GM12878 (cell line): ENCODE measurements around the gene MAGI3. TPM values are rescaled to one million over a fixed set of nuclear protein-coding genes. Genes with fewer than 3 reads are reported as not detected.

Experiments
- ATAC-seq: fragments of 200-7000 bp; cut with Tn5 transposase; 3 replicates; pipeline ENCODE4 v1.9.1; 2020; ENCODE audit warnings: mild to moderate bottlenecking, moderate library complexity
- BruUV-seq: library from RNA; stranded (reverse); fragments of 400-500 nt; replicated peaks from 2 replicates; lab custom pipeline; 2021; lab: Mats Ljungman, UMichigan
- CTCF ChIA-PET: fragments of 300-600 bp; sonication (Branson Sonifier 250); formaldehyde crosslinking; extraction: SDS; loops from one replicate; lab custom pipeline; 2021; ENCODE audit warnings: inconsistent platforms; lab: Yijun Ruan, JAX
- POLR2A ChIA-PET: fragments of 350-600 bp; formaldehyde crosslinking; extraction: SDS; loops from one replicate; lab custom pipeline; 2021; ENCODE audit warnings: inconsistent platforms; lab: Charles Lee
- RAD21 ChIA-PET: fragments of 300-600 bp; sonication (Branson Sonifier 250); formaldehyde crosslinking; loops from one replicate; lab custom pipeline; 2023; ENCODE audit warnings: antibody characterized with exemption; ENCODE audit not compliant: unreplicated experiment; lab: Charles Lee
- SMC1A ChIA-PET: fragments of 300-600 bp; sonication (Branson Sonifier 250); formaldehyde crosslinking; loops from one replicate; lab custom pipeline; 2023; ENCODE audit not compliant: unreplicated experiment, uncharacterized antibody; lab: Charles Lee
- DNase-seq: peaks from one replicate; pipeline ENCODE4 v3.0.0-alpha.2; 2011; ENCODE audit warnings: low read depth, low spot score
- FAIRE-seq: peaks from 3 replicates; lab custom pipeline; 2011; peaks lifted over from hg19 to GRCh38; lab: Jason Lieb, UNC
- H2AFZ ChIP-seq: 2 replicates; pipeline ENCODE4 v1.6.0; 2011; ENCODE audit warnings: low read depth, low read length, control low read depth; ENCODE audit not compliant: control insufficient read depth
- H3K27ac ChIP-seq: 2 replicates; pipeline ENCODE4 v1.5.1; 2011; ENCODE audit warnings: control low read depth; ENCODE audit not compliant: control insufficient read depth, insufficient read depth
- H3K27me3 ChIP-seq, 2 experiments: replicated peaks in 1 of 2; 2 replicates each; pipeline versions ENCODE4 v1.6.0 to v1.6.1; 2011; ENCODE audit warnings: low read length in 1 of 2; ENCODE audit not compliant: control insufficient read depth in 2 of 2, insufficient read depth in 2 of 2
- H3K36me3 ChIP-seq, 2 experiments: 2 replicates each; pipeline ENCODE4 v1.5.1; 2011; ENCODE audit warnings: low read length in 1 of 2; ENCODE audit not compliant: control insufficient read depth in 2 of 2, insufficient read depth in 2 of 2
- H3K4me1 ChIP-seq: 2 replicates; pipeline ENCODE4 v1.6.1; 2011; ENCODE audit warnings: mild to moderate bottlenecking, low read length, moderate library complexity, mixed read lengths; ENCODE audit not compliant: control insufficient read depth, insufficient read depth
- H3K4me2 ChIP-seq: 2 replicates; pipeline ENCODE4 v1.6.0; 2011; ENCODE audit warnings: control low read depth; ENCODE audit not compliant: control insufficient read depth, insufficient read depth
- H3K4me3 ChIP-seq: fragments of 200-600 bp; sonication (generic); 2 replicates; pipeline ENCODE4 v1.5.1; 2016
- H3K79me2 ChIP-seq: 2 replicates; pipeline ENCODE4 v1.6.0; 2011; ENCODE audit warnings: low read length; ENCODE audit not compliant: control insufficient read depth, insufficient read depth
- H3K9ac ChIP-seq: 2 replicates; pipeline ENCODE4 v1.8.0; 2011; ENCODE audit warnings: low read length, control low read depth, mixed read lengths; ENCODE audit not compliant: control insufficient read depth, insufficient read depth
- H3K9me3 ChIP-seq: replicated peaks from 3 replicates; pipeline ENCODE4 v1.5.1; 2011; ENCODE audit warnings: mild to moderate bottlenecking, low read length; ENCODE audit not compliant: control insufficient read depth, insufficient read depth
- H4K20me1 ChIP-seq: 2 replicates; pipeline ENCODE4 v1.6.0; 2011; ENCODE audit not compliant: control insufficient read depth, insufficient read depth
- BRCA1 ChIP-seq: IDR thresholded peaks from 2 replicates; pipeline ENCODE4 v1.6.1; 2011; ENCODE audit warnings: low read depth, low read length, improper control_type of control experiment
- CHD2 ChIP-seq: IDR thresholded peaks from 2 replicates; pipeline ENCODE4 v1.6.1; 2011; ENCODE audit warnings: low read depth, low read length, improper control_type of control experiment, borderline replicate concordance
- CTCF ChIP-seq, 3 experiments: IDR thresholded peaks in 2 of 3; conservative IDR thresholded peaks in 1 of 3; 2 replicates each; pipeline ENCODE4 v1.5.1; 2011; ENCODE audit warnings: low read depth in 3 of 3, low read length in 3 of 3, mild to moderate bottlenecking in 3 of 3, control low read depth in 2 of 3, moderate library complexity in 2 of 3, inconsistent platforms in 1 of 3, mixed read lengths in 1 of 3; ENCODE audit not compliant: control insufficient read depth in 2 of 3, insufficient read depth in 1 of 3; ENCODE audit errors: extremely low read depth in 1 of 3
- E2F8 ChIP-seq: fragments of 450-650 bp; IDR thresholded peaks from 2 replicates; pipeline ENCODE4 v1.6.1; 2018; ENCODE audit warnings: mild to moderate bottlenecking, low read depth, moderate library complexity; ENCODE audit not compliant: partially characterized antibody
- EED ChIP-seq: sonication (generic); IDR thresholded peaks from 2 replicates; pipeline ENCODE4 v1.6.1; 2016; ENCODE audit warnings: antibody characterized with exemption, low read depth
- IRF3 ChIP-seq: fragments of 450-650 bp; IDR thresholded peaks from 2 replicates; pipeline ENCODE4 v1.6.1; 2014; ENCODE audit warnings: mild to moderate bottlenecking
- KAT2A ChIP-seq: conservative IDR thresholded peaks from 2 replicates; pipeline ENCODE4 v1.6.1; 2011; ENCODE audit warnings: low read depth, low read length; ENCODE audit not compliant: control insufficient read depth
- MLLT1 ChIP-seq: fragments of 450-650 bp; IDR thresholded peaks from 2 replicates; pipeline ENCODE4 v1.6.1; 2016; ENCODE audit warnings: mild to moderate bottlenecking
- NBN ChIP-seq: fragments of 450-650 bp; IDR thresholded peaks from 2 replicates; pipeline ENCODE4 v1.6.1; 2016
- NKRF ChIP-seq: fragments of 450-650 bp; conservative IDR thresholded peaks from 2 replicates; pipeline ENCODE4 v1.6.1; 2017; ENCODE audit warnings: mild to moderate bottlenecking, moderate library complexity
- NR2C1 ChIP-seq: fragments of 450-650 bp; IDR thresholded peaks from 2 replicates; pipeline ENCODE4 v1.6.1; 2017; ENCODE audit warnings: antibody characterized with exemption, mild to moderate bottlenecking, moderate library complexity
- RB1 ChIP-seq: fragments of 450-650 bp; formaldehyde crosslinking; IDR thresholded peaks from 2 replicates; pipeline ENCODE4 v1.6.1; 2017; ENCODE audit warnings: mild to moderate bottlenecking, borderline replicate concordance
- TBL1XR1 ChIP-seq: IDR thresholded peaks from 2 replicates; pipeline ENCODE4 v1.6.1; 2012; ENCODE audit warnings: low read depth, low read length, improper control_type of control experiment
- TCF7 ChIP-seq: IDR thresholded peaks from 2 replicates; pipeline ENCODE4 v1.6.1; 2014; ENCODE audit warnings: antibody characterized with exemption, borderline replicate concordance
- ZNF622 ChIP-seq: fragments of 450-650 bp; IDR thresholded peaks from 2 replicates; pipeline ENCODE4 v1.6.1; 2017; ENCODE audit warnings: mild to moderate bottlenecking, inconsistent platforms
- WGBS: methylation state at CpG from one replicate; pipeline ENCODE4 v1.1.6; 2016; ENCODE audit warnings: low lambda C conversion rate; ENCODE audit not compliant: insufficient replicate concordance, insufficient coverage; ENCODE audit errors: missing lambda C conversion rate; 5-methylcytosine and 5-hydroxymethylcytosine counted together
- in situ Hi-C: fragments of 300-500 bp; cut with MboI; formaldehyde crosslinking; loops from 9 replicates; pipeline ENCODE4 v1.14.3; 2018; ENCODE audit warnings: mixed read lengths
- intact Hi-C: fragments of 100-400 bp; cut with micrococcal nuclease; formaldehyde crosslinking; loops from one replicate; pipeline ENCODE4 v1.14.2; 2022; ENCODE audit not compliant: unreplicated experiment
- polyA plus RNA-seq, 11 experiments: library from polyadenylated mRNA; depleted of rRNA in 4 of 11; unstranded in 6 of 11; stranded (reverse) in 5 of 11; fragments of >200 nt; fragmentation: Nextera tagmentation in 4 of 11; fragmentation: Illumina TruSeq in 1 of 11; extraction: Ambion mirVana in 4 of 11; extraction: Trizol in 1 of 11; gene quantifications; 1 replicate in 1 of 11; 2 replicates in 10 of 11; pipeline versions ENCODE4 v1.2.1 to v1.2.3, GENCODE V29; 2011 to 2016; ENCODE audit warnings: inconsistent platforms in 2 of 11, missing spikeins in 2 of 11, low read depth in 1 of 11
- total RNA-seq, 4 experiments: library from RNA; depleted of rRNA in 3 of 4; stranded (reverse); fragments of >200 nt in 3 of 4; fragmentation: Illumina TruSeq in 1 of 4; extraction: Trizol in 1 of 4; gene quantifications; 2 replicates each; pipeline versions ENCODE4 v1.2.1 to v1.2.3, GENCODE V29; 2013 to 2021

The MAGI3 gene
- total and polyA plus RNA-seq, 10 of the 15 experiments (the other 5 are each of a cell fraction or from before 2014, with no cell fraction given), result 0.17 to 0.65 (median 0.32) TPM

GRCh38 chr1:113536182-113536780 lies 146.0 kb downstream of the MAGI3 start:
- Histone ChIP-seq H3K36me3 (no peaks in the 10 kb centered on the region), H3K4me2 (no peak overlapping the region), H4K20me1 (no peaks in the 10 kb centered on the region), H3K4me3 (no peak overlapping the region), H2AFZ (no peak overlapping the region), H3K27ac (no peak overlapping the region), H3K9me3 (no peaks in the 10 kb centered on the region), H3K9ac (no peak overlapping the region), H3K79me2 (no peaks in the 10 kb centered on the region), H3K27me3 (no peaks in the 10 kb centered on the region), H3K4me1 (no peaks in the 10 kb centered on the region)
- DNase-seq (no peak), ATAC-seq (no peak), FAIRE-seq (no peak)
- intact Hi-C loops (no loop called here), in situ Hi-C loops (no loop called here)
- ChIA-PET RAD21 (no interaction called here), CTCF (no interaction called here), SMC1A (no interaction called here), POLR2A (no interaction called here)
- WGBS, result 6% methylated on average over 1 of the region's 1 CpG
- no TSS peak for BruUV-seq
- TF ChIP-seq NR2C1 (no peak), CHD2 (no peak), RB1 (no peak), ZNF622 (no peak), TCF7 (no peak), EED (no peak), NKRF (no peak), IRF3 (no peak), KAT2A (no peak), MLLT1 (no peak), E2F8 (no peak), CTCF (IDR thresholded peaks at IDR 0.05 in 2 of 3, conservative IDR thresholded peaks at IDR 0.05 in 1 of 3; ENCODE audit: control insufficient read depth in 2 of 3, extremely low read depth in 1 of 3, insufficient read depth in 1 of 3, low read depth in 3 of 3, low read length in 3 of 3) (no peak), TBL1XR1 (no peak), NBN (no peak), BRCA1 (no peak)
